Activated CD4-positive, alpha-beta T cell treated with anti-CD3 and anti-CD28 coated beads, Interleukin-2, Interleukin-4, amounts not matched to agents 100 ng/mL and 50 ng/mL, durations not matched to agents 16 hours and 8 hours (primary cell): ENCODE results near the gene GPR15LG.

Experiments
- DNase-seq: peaks from one replicate; pipeline ENCODE4 v3.0.0-alpha.2; 2020; ENCODE audit warnings: low spot score

The GPR15LG gene

DNA sequence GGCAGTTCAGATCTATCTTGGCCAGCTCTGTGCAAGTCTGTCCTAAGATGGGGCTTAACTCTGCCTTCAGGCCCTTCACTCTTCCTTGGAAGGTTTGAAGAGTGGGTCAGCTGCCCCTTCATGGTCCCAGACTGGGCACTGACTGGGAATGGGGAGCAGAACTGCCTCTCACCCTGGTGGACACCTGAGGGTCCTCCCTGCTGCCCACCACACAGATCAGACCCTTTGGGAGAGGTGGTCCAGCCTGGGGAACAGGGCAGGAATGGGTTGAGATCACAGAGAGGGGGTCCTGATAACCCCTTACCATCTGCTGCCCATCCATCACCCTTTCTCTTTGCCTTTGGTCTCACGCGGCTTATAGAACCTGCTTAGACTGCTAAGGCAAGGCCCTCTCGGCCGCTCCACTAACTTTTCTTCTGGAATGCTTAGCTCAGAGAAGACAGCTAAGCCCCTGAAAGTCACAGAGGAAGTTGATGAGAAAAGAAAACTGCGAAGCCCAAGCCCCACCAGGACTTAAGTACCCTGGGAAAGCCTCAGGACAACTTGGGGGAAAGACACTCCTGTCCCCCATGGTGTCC lies 20.3 kb downstream of the GPR15LG start:
- no peak for DNase-seq

- no peak for DNase-seq
These were observed 20.9 kb downstream of the GPR15LG start, which contains the start of gene CDHR1 for GRCh38 chr10:84194424-84195043. Gene CDHR1, plus strand, starts transcription at chr10:84194537. Its CDS starts 224 bp downstream, at chr10:84194761.

GRCh38 chr10:84195044-84195830 lies 21.6 kb downstream of the GPR15LG start:
- DNase-seq = no peak

DNA sequence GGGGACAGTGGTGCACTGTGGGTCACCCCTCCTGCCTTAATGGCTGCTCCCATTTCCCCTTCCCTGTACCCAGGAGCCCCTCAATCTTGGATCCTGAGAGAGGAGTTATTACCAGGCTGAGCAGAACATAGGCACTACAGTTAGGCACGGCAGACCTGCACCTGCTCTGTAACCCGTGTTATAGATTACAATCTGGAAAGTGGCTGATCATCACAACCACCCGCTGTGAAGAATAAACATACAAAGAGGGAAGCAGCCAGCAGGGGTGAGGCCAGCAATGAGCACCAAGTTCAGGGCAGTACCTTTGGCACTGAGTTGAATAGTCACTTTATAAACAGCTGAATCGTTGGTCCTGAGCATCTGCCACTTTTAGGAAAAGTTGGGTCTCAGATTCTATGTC lies 22.5 kb downstream of the GPR15LG start:
- no peak for DNase-seq

- no peak for DNase-seq
These were observed 23.3 kb downstream of the GPR15LG start for GRCh38 chr10:84196941-84197340.

GRCh38 chr10:84197643-84198042 lies 24.0 kb downstream of the GPR15LG start:
- DNase-seq = no peak

- no peak for DNase-seq
These were observed 24.8 kb downstream of the GPR15LG start for GRCh38 chr10:84198206-84198915.

- no peak for DNase-seq
These were observed 27.1 kb downstream of the GPR15LG start for GRCh38 chr10:84200537-84201243.

- no peak for DNase-seq
These were observed 27.6 kb downstream of the GPR15LG start for GRCh38 chr10:84201244-84201606.

DNA sequence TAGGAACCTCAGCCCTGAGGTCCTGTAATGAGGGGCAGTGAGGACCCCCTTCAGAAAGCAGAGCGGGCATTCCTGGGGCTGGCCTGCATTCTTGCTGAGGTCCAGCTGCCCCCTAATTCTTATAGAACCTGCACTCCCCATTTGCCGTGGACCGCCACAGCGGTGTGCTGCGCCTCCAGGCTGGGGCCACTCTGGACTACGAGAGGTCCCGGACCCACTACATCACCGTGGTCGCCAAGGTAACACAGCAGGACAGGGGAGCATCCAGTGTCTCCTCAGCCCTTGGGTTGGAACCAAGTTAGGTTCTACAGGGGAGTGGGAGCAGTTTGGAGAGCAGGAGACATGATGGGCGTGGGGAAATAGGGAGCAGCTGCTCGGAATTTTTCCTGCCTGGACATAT lies 28.1 kb downstream of the GPR15LG start:
- no peak for DNase-seq

- no peak for DNase-seq
These were observed 28.7 kb downstream of the GPR15LG start for GRCh38 chr10:84202349-84202748.

- DNase-seq = no peak
These were observed 30.5 kb downstream of the GPR15LG start for GRCh38 chr10:84204122-84204521.

DNA sequence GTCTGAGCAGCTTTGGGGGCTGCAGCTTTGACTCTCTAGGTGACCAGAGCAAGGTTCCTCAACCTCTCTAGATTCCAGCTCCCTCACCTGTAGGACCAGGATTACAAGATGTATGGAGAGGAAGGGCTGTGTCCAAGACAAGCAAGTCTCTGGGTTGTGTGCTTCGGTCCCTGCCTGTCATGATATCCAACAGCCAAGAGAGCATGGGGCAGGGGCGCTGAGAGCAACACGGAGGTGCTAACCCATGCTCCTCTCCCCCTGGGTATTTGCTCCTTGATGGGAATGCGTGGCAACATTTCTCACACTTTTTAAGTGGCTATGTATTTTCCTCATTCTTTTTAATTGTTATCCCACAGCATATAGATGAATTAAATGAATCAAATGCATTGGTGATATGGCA lies 31.0 kb downstream of the GPR15LG start:
- DNase-seq = no peak

DNA sequence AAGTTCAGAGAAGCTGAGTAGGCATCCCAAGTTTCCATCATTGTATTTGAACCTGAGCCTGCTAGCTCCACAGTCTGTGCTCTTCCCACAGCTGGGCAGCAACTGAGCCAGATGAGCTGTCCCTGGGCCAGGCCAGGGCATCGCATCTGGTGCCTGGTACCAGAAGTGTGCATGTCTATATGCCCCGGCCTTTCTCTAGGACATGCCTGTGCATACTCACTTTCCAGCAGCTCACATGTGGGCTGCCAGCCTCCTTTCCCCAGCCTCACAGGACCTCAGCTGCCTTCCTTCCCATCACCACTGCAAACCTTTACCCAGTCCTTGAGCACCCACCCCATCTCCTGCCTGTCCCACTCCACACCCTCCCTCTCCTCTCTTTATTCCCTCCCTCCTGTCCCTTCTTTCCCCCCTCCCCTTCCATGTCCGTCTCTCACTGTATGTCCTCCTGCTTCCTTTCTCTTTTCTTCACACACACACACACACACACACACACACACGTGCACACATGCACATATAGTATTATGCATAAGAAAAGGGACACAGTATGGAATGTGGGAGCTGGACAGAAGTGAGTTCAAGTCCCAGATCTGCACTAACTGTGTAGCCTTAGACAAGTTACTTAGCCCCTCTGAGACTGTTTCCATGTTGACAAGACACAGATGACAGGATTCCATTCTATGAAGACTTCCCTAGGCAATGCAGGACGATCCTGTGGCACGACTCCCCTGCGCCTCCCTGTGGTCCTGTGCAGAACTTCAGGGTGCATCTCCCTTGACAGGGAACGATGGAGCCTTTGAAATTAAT lies 31.6 kb downstream of the GPR15LG start:
- peak; percentile 54 for DNase-seq

GRCh38 chr10:84205853-84206525 lies 32.4 kb downstream of the GPR15LG start:
- DNase-seq = no peak

DNA sequence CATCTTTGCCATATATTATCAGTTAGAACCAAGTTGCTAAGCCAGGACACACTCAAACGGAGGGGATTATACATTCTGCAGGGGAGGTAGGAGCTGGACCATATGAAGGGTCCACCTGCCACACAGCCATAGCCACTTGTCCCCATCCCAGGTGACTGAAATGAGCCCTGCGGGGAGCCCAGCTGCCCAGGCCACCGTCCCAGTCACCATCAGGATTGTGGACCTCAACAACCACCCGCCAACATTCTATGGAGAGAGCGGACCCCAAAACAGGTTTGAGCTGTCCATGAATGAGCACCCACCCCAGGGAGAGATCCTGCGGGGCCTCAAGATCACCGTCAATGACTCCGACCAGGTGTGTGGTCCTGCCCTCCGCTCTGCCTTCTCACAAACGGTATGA lies 34.4 kb downstream of the GPR15LG start:
- DNase-seq = no peak

DNA sequence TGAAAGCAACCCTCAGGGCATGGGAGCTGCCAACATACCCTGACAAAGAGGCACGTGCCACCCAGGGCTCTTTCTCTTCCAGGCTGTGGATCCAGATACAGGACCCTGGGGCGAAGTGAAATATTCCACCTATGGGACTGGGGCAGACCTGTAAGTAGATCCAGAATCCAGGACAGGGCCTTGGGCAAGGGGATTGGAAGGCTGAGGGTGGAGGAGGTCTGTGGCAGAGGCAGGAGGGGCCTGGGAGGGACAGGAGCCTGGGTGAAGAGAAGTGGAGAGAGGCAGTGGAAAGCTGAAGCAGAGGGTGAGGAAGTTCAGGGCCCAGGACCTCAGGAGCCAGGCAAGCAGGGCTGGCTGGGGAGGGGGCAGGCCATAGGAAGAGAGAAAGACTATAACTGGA lies 38.0 kb downstream of the GPR15LG start:
- DNase-seq = no peak

DNA sequence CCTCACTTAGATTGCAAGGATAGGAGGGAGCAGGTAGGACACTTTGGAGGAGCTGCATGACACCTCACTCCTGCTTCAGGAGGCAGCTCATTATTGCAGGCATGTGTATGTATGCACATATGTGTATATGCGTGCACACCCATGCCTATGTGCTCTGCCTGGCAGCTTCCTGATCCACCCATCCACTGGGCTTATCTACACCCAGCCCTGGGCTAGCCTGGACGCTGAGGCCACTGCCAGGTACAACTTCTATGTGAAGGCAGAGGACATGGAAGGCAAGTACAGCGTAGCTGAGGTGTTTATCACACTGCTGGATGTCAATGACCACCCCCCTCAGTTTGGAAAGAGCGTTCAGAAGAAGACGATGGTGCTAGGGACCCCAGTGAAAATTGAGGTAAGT lies 38.4 kb downstream of the GPR15LG start:
- DNase-seq = no peak

- DNase-seq = no peak
These were observed 39.5 kb downstream of the GPR15LG start for GRCh38 chr10:84213076-84213475.

DNA sequence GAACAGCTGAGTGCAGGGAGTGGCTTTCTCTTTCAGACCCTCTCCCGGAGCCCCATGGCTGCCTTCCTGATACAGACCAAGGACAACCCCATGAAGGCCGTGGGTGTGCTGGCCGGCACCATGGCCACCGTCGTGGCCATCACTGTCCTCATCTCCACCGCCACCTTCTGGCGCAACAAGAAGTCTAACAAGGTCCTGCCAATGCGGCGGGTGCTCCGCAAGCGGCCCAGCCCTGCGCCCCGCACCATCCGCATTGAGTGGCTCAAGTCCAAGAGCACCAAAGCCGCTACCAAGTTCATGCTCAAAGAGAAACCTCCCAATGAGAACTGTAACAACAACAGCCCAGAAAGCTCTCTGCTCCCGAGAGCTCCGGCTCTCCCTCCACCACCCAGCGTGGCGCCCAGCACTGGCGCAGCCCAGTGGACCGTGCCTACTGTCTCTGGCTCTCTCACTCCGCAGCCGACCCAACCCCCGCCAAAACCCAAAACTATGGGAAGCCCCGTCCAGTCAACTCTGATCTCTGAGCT lies 40.5 kb downstream of the GPR15LG start:
- DNase-seq = no peak
